Loucy (cell line): Measurements from ENCODE around the gene GP5.

Source experiments
- H2AFZ ChIP-seq: fragments of 200-600 bp; sonication (generic); 2 replicates; pipeline ENCODE4 v1.6.0; 2016; ENCODE audit warnings: antibody characterized with exemption, mild to moderate bottlenecking, low read length, moderate library complexity
- H3F3A ChIP-seq: fragments of 200-600 bp; 2 replicates; pipeline ENCODE4 v1.6.0; 2016; ENCODE audit warnings: antibody characterized with exemption, low read depth, mild to moderate bottlenecking
- H3K27me3 ChIP-seq: fragments of 200-600 bp; sonication (generic); 2 replicates; pipeline ENCODE4 v1.6.1; 2014; ENCODE audit warnings: low read length, mild to moderate bottlenecking; ENCODE audit not compliant: insufficient read depth, poor library complexity, severe bottlenecking
- H3K36me3 ChIP-seq: fragments of 200-600 bp; sonication (generic); 2 replicates; pipeline ENCODE4 v1.6.1; 2016; ENCODE audit warnings: low read length; ENCODE audit not compliant: insufficient read depth
- H3K4me1 ChIP-seq: fragments of 200-600 bp; sonication (generic); 2 replicates; pipeline ENCODE4 v1.5.1; 2014; ENCODE audit warnings: low read length, mild to moderate bottlenecking; ENCODE audit not compliant: insufficient read depth, poor library complexity, severe bottlenecking
- H3K4me2 ChIP-seq: fragments of 200-600 bp; sonication (generic); 2 replicates; pipeline ENCODE4 v1.6.0; 2014; ENCODE audit warnings: antibody characterized with exemption, low read length, low read depth, mild to moderate bottlenecking; ENCODE audit not compliant: poor library complexity, severe bottlenecking
- H3K4me3 ChIP-seq: fragments of 200-600 bp; sonication (generic); 2 replicates; pipeline ENCODE4 v1.5.1; 2014; ENCODE audit warnings: low read length, mild to moderate bottlenecking, mixed read lengths; ENCODE audit not compliant: poor library complexity, severe bottlenecking
- H3K79me2 ChIP-seq: fragments of 200-600 bp; sonication (generic); 2 replicates; pipeline ENCODE4 v1.6.1; 2014; ENCODE audit warnings: low read length; ENCODE audit not compliant: insufficient read depth
- H3K9ac ChIP-seq: fragments of 200-600 bp; sonication (generic); 2 replicates; pipeline ENCODE4 v1.6.0; 2014; ENCODE audit warnings: mild to moderate bottlenecking, low read depth, low read length, moderate library complexity; ENCODE audit not compliant: poor library complexity, severe bottlenecking
- H3K9me2 ChIP-seq: fragments of 200-600 bp; sonication (generic); replicated peaks from 2 replicates; pipeline ENCODE4 v1.6.1; 2016; ENCODE audit warnings: low read depth, low read length, mixed read lengths
- H3K9me3 ChIP-seq: fragments of 200-600 bp; sonication (generic); 2 replicates; pipeline ENCODE4 v1.6.1; 2014; ENCODE audit warnings: mild to moderate bottlenecking, antibody characterized with exemption, low read length, low read depth; ENCODE audit not compliant: insufficient read depth
- H4K20me1 ChIP-seq: fragments of 200-600 bp; sonication (generic); 2 replicates; pipeline ENCODE4 v1.6.0; 2014; ENCODE audit warnings: antibody characterized with exemption, low read length, mild to moderate bottlenecking; ENCODE audit not compliant: insufficient read depth, poor library complexity, severe bottlenecking
- EZH2phosphoT487 ChIP-seq: fragments of 200-600 bp; IDR thresholded peaks from 2 replicates; pipeline ENCODE4 v1.6.1; 2018; ENCODE audit warnings: antibody characterized with exemption, mild to moderate bottlenecking, moderate library complexity, borderline replicate concordance
- TF ChIP-seq, protein P1 (sequence below): fragments of 200-600 bp; sonication (generic); conservative IDR thresholded peaks from 2 replicates; pipeline ENCODE4 v1.5.1; 2014; ENCODE audit warnings: mild to moderate bottlenecking, antibody characterized with exemption, low read length

The GP5 gene

DNA sequence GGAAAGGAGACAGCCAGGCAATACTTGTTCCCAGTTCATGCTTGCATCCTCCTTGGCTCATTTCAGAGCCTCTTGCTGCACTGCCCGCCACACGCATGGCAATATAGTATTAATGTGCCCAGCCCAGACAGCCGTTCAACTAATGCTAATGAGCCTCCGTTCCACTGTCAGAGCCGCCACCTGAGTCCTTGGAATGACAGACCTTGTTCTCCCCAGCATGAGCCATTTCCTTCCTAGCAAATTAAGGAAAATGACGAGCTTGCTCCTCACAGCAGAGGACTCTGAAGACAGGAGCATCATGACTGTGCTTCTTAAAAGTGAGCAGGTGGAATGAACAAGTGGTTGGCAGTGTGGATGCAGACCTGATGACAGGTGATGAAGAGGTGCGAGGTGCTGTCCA is 18.7 kb downstream of the GP5 start:
- H3K27me3 ChIP-seq = no peaks in the 10 kb centered on the region
- H3K4me3 ChIP-seq = no peak overlapping the region
- no peaks in the 10 kb centered on the region for H3K9me2 ChIP-seq
- H3K9ac ChIP-seq = no peak overlapping the region
- H4K20me1 ChIP-seq = no peaks in the 10 kb centered on the region
- TF ChIP-seq, protein P1, sequence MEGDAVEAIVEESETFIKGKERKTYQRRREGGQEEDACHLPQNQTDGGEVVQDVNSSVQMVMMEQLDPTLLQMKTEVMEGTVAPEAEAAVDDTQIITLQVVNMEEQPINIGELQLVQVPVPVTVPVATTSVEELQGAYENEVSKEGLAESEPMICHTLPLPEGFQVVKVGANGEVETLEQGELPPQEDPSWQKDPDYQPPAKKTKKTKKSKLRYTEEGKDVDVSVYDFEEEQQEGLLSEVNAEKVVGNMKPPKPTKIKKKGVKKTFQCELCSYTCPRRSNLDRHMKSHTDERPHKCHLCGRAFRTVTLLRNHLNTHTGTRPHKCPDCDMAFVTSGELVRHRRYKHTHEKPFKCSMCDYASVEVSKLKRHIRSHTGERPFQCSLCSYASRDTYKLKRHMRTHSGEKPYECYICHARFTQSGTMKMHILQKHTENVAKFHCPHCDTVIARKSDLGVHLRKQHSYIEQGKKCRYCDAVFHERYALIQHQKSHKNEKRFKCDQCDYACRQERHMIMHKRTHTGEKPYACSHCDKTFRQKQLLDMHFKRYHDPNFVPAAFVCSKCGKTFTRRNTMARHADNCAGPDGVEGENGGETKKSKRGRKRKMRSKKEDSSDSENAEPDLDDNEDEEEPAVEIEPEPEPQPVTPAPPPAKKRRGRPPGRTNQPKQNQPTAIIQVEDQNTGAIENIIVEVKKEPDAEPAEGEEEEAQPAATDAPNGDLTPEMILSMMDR = no peak
- TF ChIP-seq EZH2phosphoT487 = no peak
- H3F3A ChIP-seq = no peaks in the 10 kb centered on the region
- no peaks in the 10 kb centered on the region for H3K79me2 ChIP-seq
- no peak overlapping the region for H3K4me2 ChIP-seq
- no peaks in the 10 kb centered on the region for H3K4me1 ChIP-seq
- no peaks in the 10 kb centered on the region for H3K36me3 ChIP-seq
- H3K9me3 ChIP-seq = no peaks in the 10 kb centered on the region
- H2AFZ ChIP-seq = no peak overlapping the region

DNA sequence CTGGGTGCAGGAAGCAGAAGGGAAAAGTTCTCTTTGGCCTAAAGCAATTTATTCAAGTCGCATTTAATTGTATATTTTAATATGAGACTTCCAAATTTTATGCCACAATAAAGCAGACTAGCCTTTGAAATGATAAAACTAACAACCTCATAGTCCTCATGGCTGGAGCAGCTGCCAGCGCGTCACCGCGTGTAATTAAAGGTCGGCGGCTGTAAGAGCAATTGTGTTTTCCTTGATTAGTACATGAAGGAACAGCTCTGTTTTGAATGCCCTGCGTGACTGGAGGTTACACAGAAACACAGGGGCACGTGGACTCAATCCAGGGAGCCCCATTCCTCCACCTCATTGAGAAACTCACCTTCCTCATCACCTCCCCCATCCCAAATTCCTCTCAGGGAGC is 19.4 kb downstream of the GP5 start:
- H3K4me2 ChIP-seq = no peak overlapping the region
- H3K4me3 ChIP-seq = no peak overlapping the region
- no peaks in the 10 kb centered on the region for H3K4me1 ChIP-seq
- H3K36me3 ChIP-seq = no peaks in the 10 kb centered on the region
- no peak overlapping the region for H2AFZ ChIP-seq
- no peak overlapping the region for H3K9ac ChIP-seq
- TF ChIP-seq, protein P1 = no peak
- TF ChIP-seq EZH2phosphoT487 = no peak
- H3K79me2 ChIP-seq = no peaks in the 10 kb centered on the region
- no peaks in the 10 kb centered on the region for H3K9me2 ChIP-seq
- no peaks in the 10 kb centered on the region for H3K9me3 ChIP-seq
- no peaks in the 10 kb centered on the region for H4K20me1 ChIP-seq
- H3F3A ChIP-seq = no peaks in the 10 kb centered on the region
- no peaks in the 10 kb centered on the region for H3K27me3 ChIP-seq

DNA sequence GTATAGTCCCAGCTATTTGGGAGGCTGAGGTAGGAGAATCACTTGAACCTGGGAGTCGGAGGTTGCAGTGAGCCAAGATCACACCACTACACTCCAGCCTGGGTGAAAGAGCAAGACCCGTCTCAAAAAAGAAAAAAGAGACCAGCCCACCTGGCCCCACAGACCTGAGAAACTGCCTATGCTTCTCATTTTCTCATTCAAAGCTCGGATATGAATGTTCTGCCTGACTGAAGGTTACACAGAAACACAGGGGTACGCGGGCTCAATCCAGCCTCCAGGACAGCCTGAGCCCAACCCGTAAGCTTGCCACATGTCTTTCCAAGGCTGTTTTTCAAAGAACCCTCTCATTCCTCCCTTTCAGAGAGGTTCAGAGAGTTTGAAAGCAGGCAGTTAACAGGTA is 19.8 kb downstream of the GP5 start:
- no peaks in the 10 kb centered on the region for H3K36me3 ChIP-seq
- H3K4me1 ChIP-seq = no peaks in the 10 kb centered on the region
- TF ChIP-seq EZH2phosphoT487 = no peak
- TF ChIP-seq, protein P1 = no peak
- no peak overlapping the region for H3K9ac ChIP-seq
- no peaks in the 10 kb centered on the region for H3K79me2 ChIP-seq
- no peaks in the 10 kb centered on the region for H3F3A ChIP-seq
- H4K20me1 ChIP-seq = no peaks in the 10 kb centered on the region
- H2AFZ ChIP-seq = no peak overlapping the region
- no peaks in the 10 kb centered on the region for H3K27me3 ChIP-seq
- no peak overlapping the region for H3K4me2 ChIP-seq
- H3K9me2 ChIP-seq = no peaks in the 10 kb centered on the region
- no peak overlapping the region for H3K4me3 ChIP-seq
- H3K9me3 ChIP-seq = no peaks in the 10 kb centered on the region
